HG02870 (cell line): ENCODE results near the gene KRTAP4-2.
"Not testable (repeated sequence)": the region's sequence is repeated elsewhere in the genome, so short reads cannot be mapped to it uniquely, and the experiment has no call there.

Experiments used
- ATAC-seq: cut with Tn5 transposase; IDR thresholded peaks from one replicate; pipeline ENCODE4 v1.9.1; 2021; ENCODE audit warnings: mild to moderate bottlenecking, moderate library complexity; ENCODE audit not compliant: unreplicated experiment

KRTAP4-2 gene

GRCh38 chr17:41163828-41164227, 14.2 kb downstream of the KRTAP4-2 start:
- no peak for ATAC-seq

DNA sequence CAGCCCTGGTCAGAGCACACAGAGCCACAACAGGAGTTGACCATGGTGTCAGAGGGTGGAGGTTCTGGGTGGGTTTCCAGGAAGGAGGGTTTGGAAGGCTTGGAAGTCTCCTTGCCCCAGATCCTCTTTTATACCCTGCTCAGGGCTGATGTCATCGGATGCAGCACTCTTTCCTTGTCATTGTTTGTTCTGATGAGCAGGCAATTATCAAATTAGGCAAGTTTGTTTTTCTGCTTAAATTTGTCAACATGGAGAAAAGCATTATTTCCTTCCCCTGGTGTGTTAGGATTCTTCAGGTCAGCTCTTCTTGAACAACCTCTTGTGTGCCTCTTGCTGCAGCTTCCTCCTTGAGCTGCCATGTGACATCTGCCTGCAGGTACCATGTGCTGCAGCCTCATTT, 17.4 kb downstream of the KRTAP4-2 start, which contains the start of gene KRTAP4-4:
Gene KRTAP4-4, minus strand, starts transcription at position 101 of the 400 bp plus-strand sequence. Its CDS starts 57 bp downstream, at position 44.
- ATAC-seq, result no peak

GRCh38 chr17:41160190-41160589, 17.8 kb downstream of the KRTAP4-2 start:
- ATAC-seq, result not testable (repeated sequence)

GRCh38 chr17:41153856-41154255, 24.2 kb downstream of the KRTAP4-2 start:
- ATAC-seq, result no peak

DNA sequence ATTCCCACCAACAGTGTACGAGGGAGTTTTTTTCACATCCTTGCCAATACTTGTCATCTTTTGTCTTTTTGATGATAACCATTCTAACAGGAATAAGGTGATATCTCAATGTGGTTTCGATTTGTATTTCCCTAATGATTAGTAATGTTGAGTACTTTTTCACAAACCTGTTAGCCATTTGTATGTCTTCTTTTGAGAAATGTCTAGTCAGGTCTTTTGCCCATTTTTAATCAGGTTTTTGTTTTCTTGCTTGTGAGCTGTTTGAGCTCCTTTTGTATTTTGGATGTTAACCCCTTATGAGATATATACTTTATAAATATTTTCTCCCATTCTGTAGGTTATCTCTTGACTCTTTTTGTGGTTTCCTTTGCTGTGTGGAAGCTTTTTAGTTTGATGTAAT, 26.5 kb downstream of the KRTAP4-2 start:
- ATAC-seq, result no peak

GRCh38 chr17:41150026-41150425, 28.0 kb downstream of the KRTAP4-2 start:
- ATAC-seq, result no peak

- ATAC-seq, result no peak
These were observed 28.4 kb downstream of the KRTAP4-2 start, which contains the start of gene KRTAP4-5 for GRCh38 chr17:41149652-41149985. KRTAP4-5 (minus strand) TSS chr17:41149825; CDS start chr17:41149767, 58 bp downstream.

DNA sequence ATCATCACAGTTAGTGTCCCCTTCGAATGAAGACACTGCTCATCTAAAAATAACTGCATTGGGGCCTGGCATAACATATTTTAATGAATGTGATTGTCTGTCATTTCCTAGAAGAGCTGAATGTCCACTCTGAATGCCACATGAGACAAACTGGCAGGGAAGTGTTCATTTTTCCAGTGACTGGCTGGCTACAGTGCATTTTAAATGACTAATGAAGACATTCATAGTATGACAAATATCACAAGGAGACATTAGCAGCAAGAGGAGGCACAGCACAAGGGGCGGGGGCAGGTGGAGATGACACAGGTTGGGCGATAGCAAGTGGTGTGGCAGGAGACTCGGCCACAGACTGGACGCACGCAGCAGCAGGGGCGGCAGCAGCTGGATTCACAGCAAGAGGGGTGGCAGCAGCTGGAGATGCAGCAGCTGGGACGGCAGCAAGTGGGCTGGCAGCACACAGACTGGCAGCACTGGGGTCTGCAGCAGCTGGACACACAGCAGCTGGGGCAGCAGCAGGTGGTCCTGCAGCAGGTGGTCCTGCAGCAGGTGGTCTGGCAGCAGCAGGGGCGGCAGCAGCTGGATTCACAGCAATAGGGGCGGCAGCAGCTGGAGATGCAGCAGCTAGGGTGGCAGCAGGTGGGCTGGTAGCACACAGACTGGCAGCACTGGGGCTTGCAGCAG, 28.9 kb downstream of the KRTAP4-2 start:
- not testable (repeated sequence) for ATAC-seq

DNA sequence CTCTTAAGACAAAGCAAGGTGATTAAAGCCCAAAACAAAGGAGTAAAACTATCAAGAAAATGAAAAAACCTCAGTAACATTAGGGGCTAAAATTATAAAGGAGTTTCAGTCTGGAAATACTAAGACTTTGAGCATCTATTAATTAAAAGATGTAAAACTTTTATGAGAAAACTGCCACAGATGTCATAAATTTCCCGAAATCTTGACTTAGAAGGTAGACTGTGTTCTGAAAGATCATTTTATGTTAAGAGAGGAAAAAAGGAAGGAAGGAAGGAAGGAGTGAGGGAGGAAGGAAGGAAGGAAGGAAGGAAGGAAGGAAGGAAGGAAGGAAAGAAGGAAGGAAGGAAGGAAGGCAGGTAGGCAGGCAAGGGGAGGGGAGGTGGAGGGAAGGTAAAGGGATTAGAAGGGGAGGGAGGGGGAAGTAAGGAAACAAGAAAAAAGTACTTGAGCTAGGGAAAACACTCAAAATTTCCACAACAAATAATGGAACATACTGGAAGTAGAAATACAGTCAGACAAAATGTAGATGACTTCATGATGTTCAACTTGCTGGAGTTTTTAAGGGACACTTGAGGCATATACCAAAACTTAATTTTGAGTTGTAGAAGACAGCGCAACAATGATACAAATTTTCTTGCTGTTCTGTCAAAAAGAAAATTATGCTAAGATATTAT, 30.4 kb downstream of the KRTAP4-2 start:
- ATAC-seq, result no peak

DNA sequence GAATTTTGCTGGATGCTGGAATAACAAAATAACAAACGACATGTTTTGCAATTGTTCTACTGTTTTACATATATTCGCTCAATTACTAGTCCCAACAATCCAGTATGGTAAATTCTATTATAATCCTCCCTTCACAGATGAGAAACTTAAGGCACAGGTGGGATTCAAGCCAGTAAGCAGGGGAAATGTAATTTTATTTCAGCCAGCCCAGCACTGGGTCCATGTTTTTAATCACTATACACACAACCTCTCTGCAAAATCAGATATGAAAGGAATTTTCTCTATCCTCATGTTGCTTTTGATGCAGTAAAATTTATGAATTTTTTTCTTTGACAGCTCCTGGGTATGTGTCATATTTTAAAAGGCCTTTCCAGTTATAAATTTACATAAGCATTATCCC, 32.8 kb downstream of the KRTAP4-2 start:
- ATAC-seq, result no peak

GRCh38 chr17:41144846-41145245, 33.2 kb downstream of the KRTAP4-2 start:
- ATAC-seq, result no peak

GRCh38 chr17:41141361-41141760, 36.7 kb downstream of the KRTAP4-2 start:
- ATAC-seq, result no peak

GRCh38 chr17:41140360-41141131, 37.5 kb downstream of the KRTAP4-2 start, which contains the start of gene KRTAP4-6:
KRTAP4-6 (minus strand) TSS chr17:41140544; CDS start chr17:41140487, 57 bp downstream.
- no peak for ATAC-seq

DNA sequence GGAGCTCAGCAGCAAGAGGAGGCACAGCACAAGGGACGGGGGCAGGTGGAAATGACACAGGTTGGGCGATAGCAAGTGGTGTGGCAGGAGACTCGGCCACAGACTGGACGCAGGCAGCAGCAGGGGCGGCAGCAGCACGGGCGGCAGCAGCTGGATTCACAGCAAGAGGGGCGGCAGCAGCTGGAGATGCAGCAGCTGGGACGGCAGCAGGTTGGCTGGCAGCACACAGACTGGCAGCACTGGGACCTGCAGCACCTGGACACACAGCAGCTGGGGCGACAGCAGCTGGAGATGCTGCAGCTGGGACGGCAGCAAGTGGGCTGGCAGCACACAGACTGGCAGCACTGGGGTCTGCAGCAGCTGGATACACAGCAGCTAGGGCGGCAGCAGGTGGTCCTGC, 38.2 kb downstream of the KRTAP4-2 start:
- ATAC-seq, result not testable (repeated sequence)

GRCh38 chr17:41133880-41134735, 43.9 kb downstream of the KRTAP4-2 start:
- no peak for ATAC-seq

DNA sequence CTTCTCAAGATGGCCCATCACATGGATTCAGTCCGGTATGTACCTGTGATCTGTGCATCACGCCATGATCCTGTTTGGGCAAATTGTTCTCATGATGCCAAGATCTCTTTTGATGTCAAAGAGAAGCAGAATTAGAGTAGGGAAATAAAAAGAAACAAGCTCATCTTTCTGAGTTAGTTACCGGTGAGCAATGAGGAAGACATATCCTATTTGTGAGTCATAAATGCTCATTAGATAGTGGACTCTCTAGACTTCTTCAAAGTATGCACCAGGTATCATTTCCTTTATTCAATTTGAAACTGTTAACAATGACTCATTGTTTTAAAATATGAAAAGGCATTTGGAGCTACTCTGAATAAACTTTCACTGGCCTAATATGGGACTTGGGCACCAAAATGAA, 46.0 kb downstream of the KRTAP4-2 start:
- no peak for ATAC-seq
